ENCODE results near the gene GPHN. TPM values are rescaled to one million over a fixed set of nuclear protein-coding genes. Genes with fewer than 3 reads are reported as not detected.

GPHN gene
- polyA plus RNA-seq, 4 donors, result 10.0 to 26.2 (median 22.4) TPM

DNA sequence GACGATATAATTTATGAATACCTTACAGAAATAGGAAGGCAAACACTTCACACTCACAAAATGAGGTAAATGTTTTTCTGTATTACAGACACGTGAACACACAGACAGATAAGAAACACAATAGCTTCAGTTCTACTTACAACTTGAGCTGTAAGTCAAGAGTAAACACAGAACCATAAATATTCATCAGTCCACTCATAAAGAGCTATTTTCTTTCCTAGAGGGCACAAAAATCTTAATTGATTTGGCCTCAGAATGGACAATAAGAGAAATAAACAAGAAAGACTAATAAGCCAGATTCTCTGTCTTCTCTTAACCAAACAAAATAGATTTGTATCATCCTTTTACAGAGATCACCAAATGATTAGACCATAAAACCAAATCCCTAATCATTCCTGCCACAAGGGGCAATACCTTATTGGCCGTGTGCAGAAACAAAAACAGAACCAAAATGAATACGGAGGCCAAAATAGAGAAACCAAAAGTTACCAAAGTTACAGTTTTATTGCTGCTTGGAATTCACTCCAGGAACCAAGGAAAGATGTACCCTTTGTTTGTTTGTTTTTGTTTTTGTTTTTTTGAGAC, 643.2 kb downstream of the GPHN start:
- Histone ChIP-seq H3K27me3 (ENCODE audit: control insufficient read depth in 3 of 3, insufficient read depth in 3 of 3, low read length in 3 of 3) (no peaks in the 10 kb centered on the region), H3K9me3 (ENCODE audit: control insufficient read depth in 2 of 2, insufficient read depth in 1 of 2, low read depth in 1 of 2, low read length in 1 of 2) (no peaks in the 10 kb centered on the region), H3K27ac (ENCODE audit: low read depth in 1 of 3, low read length in 2 of 3) (no peak overlapping the region), H3K4me3 (ENCODE audit: low read depth in 1 of 3, low read length in 3 of 3) (no peak overlapping the region), H3K4me1 (ENCODE audit: control insufficient read depth in 3 of 3, insufficient read depth in 2 of 3, low read depth in 1 of 3, low read length in 2 of 3) (no peaks in the 10 kb centered on the region), H3K36me3 (ENCODE audit: control insufficient read depth in 3 of 3, insufficient read depth in 2 of 3, low read depth in 1 of 3, low read length in 3 of 3) (no peaks in the 10 kb centered on the region)
- DNase-seq (no peak), FAIRE-seq (no peak)
- WGBS, 3 donors, result 75 to 79% (median 75%) methylated on average over 4 of the region's 4 CpGs

DNA sequence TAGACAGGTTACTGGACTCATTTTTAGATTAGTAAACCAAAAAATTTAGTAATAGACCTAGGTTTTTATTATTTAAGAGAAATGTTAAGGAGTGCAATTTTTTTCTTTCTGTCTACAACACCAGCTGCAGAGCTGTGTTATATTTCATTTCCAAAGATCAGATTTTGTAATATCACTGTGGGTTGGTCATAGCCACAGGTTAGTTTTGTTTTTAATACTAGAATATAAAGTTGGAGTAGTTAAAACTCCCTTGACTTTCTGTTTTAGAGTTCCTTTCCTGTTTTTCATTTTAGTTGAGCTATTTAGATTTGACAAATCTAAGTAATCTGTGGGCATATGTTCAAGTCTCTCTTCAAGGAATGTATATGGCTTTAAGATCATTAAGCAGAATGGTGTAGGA, 650.6 kb downstream of the GPHN start:
- DNase-seq (no peak), FAIRE-seq (peak; percentile 51)
- Histone ChIP-seq H3K27me3 (ENCODE audit: control insufficient read depth in 3 of 3, insufficient read depth in 3 of 3, low read length in 3 of 3) (no peaks in the 10 kb centered on the region), H3K27ac (ENCODE audit: low read depth in 1 of 3, low read length in 2 of 3) (no peak overlapping the region), H3K9me3 (ENCODE audit: control insufficient read depth in 2 of 2, insufficient read depth in 1 of 2, low read depth in 1 of 2, low read length in 1 of 2) (no peaks in the 10 kb centered on the region), H3K4me1 (ENCODE audit: control insufficient read depth in 3 of 3, insufficient read depth in 2 of 3, low read depth in 1 of 3, low read length in 2 of 3) (no peaks in the 10 kb centered on the region), H3K36me3 (ENCODE audit: control insufficient read depth in 3 of 3, insufficient read depth in 2 of 3, low read depth in 1 of 3, low read length in 3 of 3) (no peaks in the 10 kb centered on the region), H3K4me3 (ENCODE audit: low read depth in 1 of 3, low read length in 3 of 3) (no peak overlapping the region)

DNA sequence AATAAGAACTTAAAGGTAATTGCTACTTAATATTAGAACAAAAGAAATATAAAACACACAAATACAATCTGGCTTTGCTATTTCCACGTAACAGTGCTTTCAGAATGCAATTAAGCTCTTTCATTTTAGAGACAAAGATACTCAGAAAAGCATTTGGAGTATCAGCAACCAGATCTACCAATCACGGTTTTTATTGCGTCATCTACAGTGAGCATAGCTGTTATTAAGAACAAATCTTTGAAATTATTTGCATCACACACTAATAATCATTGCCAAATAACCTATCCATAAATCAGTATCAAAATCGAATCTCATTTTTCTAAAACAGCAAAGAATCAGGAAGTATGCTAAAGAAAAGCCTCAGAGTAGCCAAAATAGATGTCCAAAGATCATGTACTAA, 654.4 kb downstream of the GPHN start:
- Histone ChIP-seq H3K4me3 (ENCODE audit: low read depth in 1 of 3, low read length in 3 of 3) (no peak overlapping the region), H3K9me3 (ENCODE audit: control insufficient read depth in 2 of 2, insufficient read depth in 1 of 2, low read depth in 1 of 2, low read length in 1 of 2) (no peaks in the 10 kb centered on the region), H3K4me1 (ENCODE audit: control insufficient read depth in 3 of 3, insufficient read depth in 2 of 3, low read depth in 1 of 3, low read length in 2 of 3) (no peaks in the 10 kb centered on the region), H3K27ac (ENCODE audit: low read depth in 1 of 3, low read length in 2 of 3) (no peak overlapping the region), H3K36me3 (ENCODE audit: control insufficient read depth in 3 of 3, insufficient read depth in 2 of 3, low read depth in 1 of 3, low read length in 3 of 3) (peaks cover 0 to 2% (median 0%) of the 10 kb centered on the region in 3 donors), H3K27me3 (ENCODE audit: control insufficient read depth in 3 of 3, insufficient read depth in 3 of 3, low read length in 3 of 3) (no peaks in the 10 kb centered on the region)
- WGBS, 3 donors, result 68 to 83% (median 70%) methylated on average over 4 of the region's 4 CpGs
- FAIRE-seq (no peak), DNase-seq (no peak)

DNA sequence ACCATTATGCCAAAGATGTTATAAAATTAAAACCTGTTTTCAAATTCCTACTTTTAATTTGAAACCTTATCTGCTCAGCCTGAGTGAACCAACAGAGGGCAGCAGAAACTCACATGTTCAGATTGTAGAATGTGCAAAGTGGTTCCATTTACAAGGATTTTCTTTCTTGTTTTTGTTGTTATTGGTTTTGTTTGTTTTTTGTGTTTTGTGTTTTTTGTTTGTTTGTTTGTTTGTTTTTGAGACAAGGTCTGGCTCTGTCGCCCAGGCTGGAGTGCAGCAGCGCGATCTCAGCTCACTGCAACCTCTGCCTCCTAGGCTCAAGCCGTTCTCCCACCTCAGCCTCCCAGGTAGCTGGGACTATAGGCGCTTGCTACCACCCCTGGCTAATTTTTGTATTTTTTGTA, 658.5 kb downstream of the GPHN start:
- no peak overlapping the region for H3K27ac ChIP-seq (ENCODE audit: low read depth in 1 of 3, low read length in 2 of 3)
- H3K27me3 ChIP-seq (ENCODE audit: control insufficient read depth in 3 of 3, insufficient read depth in 3 of 3, low read length in 3 of 3), result no peaks in the 10 kb centered on the region
- 84 to 94% (median 93%) methylated on average over 5 of the region's 5 CpGs for WGBS, 3 donors
- peak; percentile 42 to 59 for DNase-seq
- no peak for FAIRE-seq
- H3K4me3 ChIP-seq (ENCODE audit: low read depth in 1 of 3, low read length in 3 of 3), result no peak overlapping the region
- no peaks in the 10 kb centered on the region for H3K4me1 ChIP-seq (ENCODE audit: control insufficient read depth in 3 of 3, insufficient read depth in 2 of 3, low read depth in 1 of 3, low read length in 2 of 3)
- H3K36me3 ChIP-seq (ENCODE audit: control insufficient read depth in 3 of 3, insufficient read depth in 2 of 3, low read depth in 1 of 3, low read length in 3 of 3), result peaks cover 0 to 4% (median under 1%) of the 10 kb centered on the region in 3 donors
- no peaks in the 10 kb centered on the region for H3K9me3 ChIP-seq (ENCODE audit: control insufficient read depth in 2 of 2, insufficient read depth in 1 of 2, low read depth in 1 of 2, low read length in 1 of 2)

DNA sequence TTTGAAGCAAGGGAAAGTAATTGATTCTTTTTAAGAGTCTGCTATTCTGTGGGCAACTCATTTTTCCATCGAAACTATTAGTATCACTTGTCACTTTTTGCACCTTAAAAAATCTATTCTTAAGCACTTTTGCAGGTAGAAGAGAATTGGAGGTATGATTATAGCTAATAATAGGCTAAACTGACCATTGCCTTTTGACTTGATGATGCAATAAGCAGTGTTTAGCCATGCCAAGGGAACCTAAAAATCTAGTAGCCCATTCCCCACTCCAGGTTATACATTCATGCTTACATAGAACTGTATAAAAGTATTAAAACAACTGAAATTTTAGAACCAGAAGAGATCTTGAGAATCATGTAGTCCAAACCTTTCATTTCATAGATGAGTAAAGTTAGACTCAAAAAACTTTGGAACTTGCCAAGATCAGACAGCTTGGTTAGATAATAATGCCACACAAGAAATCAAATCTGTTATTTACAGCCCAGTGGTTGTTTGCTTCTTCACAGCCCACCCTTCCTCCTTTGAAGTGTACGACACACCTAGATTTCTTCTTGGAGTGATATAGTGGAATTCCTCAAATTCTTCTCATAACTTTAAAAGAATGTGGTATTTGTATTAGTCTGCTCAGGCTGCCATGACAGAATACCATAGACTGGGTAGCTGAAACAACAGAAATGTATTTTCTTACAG, 659.6 kb downstream of the GPHN start:
- FAIRE-seq (no peak), DNase-seq (no peak)
- no peaks in the 10 kb centered on the region for H3K27me3 ChIP-seq (ENCODE audit: control insufficient read depth in 3 of 3, insufficient read depth in 3 of 3, low read length in 3 of 3)
- 92 to 97% (median 93%) methylated on average over 2 of the region's 2 CpGs for WGBS, 3 donors
- no peak overlapping the region for H3K27ac ChIP-seq (ENCODE audit: low read depth in 1 of 3, low read length in 2 of 3)
- no peaks in the 10 kb centered on the region for H3K4me1 ChIP-seq (ENCODE audit: control insufficient read depth in 3 of 3, insufficient read depth in 2 of 3, low read depth in 1 of 3, low read length in 2 of 3)
- H3K36me3 ChIP-seq (ENCODE audit: control insufficient read depth in 3 of 3, insufficient read depth in 2 of 3, low read depth in 1 of 3, low read length in 3 of 3), result peaks cover 0 to 15% (median 3%) of the 10 kb centered on the region in 3 donors
- H3K4me3 ChIP-seq (ENCODE audit: low read depth in 1 of 3, low read length in 3 of 3), result no peak overlapping the region
- peaks cover 0 to 8% of the 10 kb centered on the region in 2 donors for H3K9me3 ChIP-seq (ENCODE audit: control insufficient read depth in 2 of 2, insufficient read depth in 1 of 2, low read depth in 1 of 2, low read length in 1 of 2)

DNA sequence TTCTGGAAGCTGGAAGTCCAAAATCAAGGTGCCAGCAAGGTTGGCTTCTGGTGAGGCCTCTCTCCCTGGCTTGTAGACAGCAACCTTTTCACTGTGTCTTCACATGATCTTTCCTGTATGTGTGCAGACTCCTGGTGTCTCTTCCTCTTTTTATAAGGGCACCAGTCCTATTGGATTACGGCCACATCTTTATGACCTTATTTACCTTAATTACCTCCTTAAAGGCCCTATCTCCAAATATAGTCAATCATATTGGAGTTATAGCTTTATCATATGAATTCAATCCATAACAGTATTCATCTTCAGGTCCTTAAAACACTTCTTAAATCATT, 660.1 kb downstream of the GPHN start:
- H3K36me3 ChIP-seq (ENCODE audit: control insufficient read depth in 3 of 3, insufficient read depth in 2 of 3, low read depth in 1 of 3, low read length in 3 of 3), result peaks cover 0 to 20% (median 3%) of the 10 kb centered on the region in 3 donors
- H3K9me3 ChIP-seq (ENCODE audit: control insufficient read depth in 2 of 2, insufficient read depth in 1 of 2, low read depth in 1 of 2, low read length in 1 of 2), result peaks cover 0 to 13% of the 10 kb centered on the region in 2 donors
- H3K4me3 ChIP-seq (ENCODE audit: low read depth in 1 of 3, low read length in 3 of 3), result no peak overlapping the region
- H3K27me3 ChIP-seq (ENCODE audit: control insufficient read depth in 3 of 3, insufficient read depth in 3 of 3, low read length in 3 of 3), result no peaks in the 10 kb centered on the region
- DNase-seq (peak in 1 of 2 donors; percentile 9), FAIRE-seq (no peak)
- no peak overlapping the region for H3K27ac ChIP-seq (ENCODE audit: low read depth in 1 of 3, low read length in 2 of 3)
- no peaks in the 10 kb centered on the region for H3K4me1 ChIP-seq (ENCODE audit: control insufficient read depth in 3 of 3, insufficient read depth in 2 of 3, low read depth in 1 of 3, low read length in 2 of 3)
- WGBS, 3 donors, result 33 to 68% (median 42%) methylated on average over 1 of the region's 1 CpG

DNA sequence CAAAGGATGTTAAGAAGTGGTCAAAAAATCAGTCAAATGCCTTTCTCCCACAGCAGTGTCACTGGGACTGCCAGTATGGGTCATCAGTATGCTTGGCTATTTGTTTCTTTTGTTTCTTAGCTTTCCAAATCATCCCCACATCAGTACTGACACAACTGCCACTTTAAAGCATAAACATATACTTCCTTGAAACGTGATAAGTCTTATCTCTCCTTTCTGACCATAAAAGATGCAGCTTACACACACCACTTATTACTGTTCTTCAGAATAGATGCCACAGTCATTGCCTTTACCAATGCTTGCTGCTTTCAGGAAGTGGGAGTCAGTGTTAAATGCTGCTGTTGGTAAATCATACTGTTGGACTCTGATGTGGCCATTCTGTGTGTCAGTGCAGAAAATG, 662.7 kb downstream of the GPHN start:
- no peak overlapping the region for H3K4me3 ChIP-seq (ENCODE audit: low read depth in 1 of 3, low read length in 3 of 3)
- no peaks in the 10 kb centered on the region for H3K4me1 ChIP-seq (ENCODE audit: control insufficient read depth in 3 of 3, insufficient read depth in 2 of 3, low read depth in 1 of 3, low read length in 2 of 3)
- WGBS, 3 donors, result 3 to 17% (median 7%) methylated on average over 1 of the region's 1 CpG
- H3K36me3 ChIP-seq (ENCODE audit: control insufficient read depth in 3 of 3, insufficient read depth in 2 of 3, low read depth in 1 of 3, low read length in 3 of 3), result peaks cover 0 to 20% (median 3%) of the 10 kb centered on the region in 3 donors
- H3K27me3 ChIP-seq (ENCODE audit: control insufficient read depth in 3 of 3, insufficient read depth in 3 of 3, low read length in 3 of 3), result no peaks in the 10 kb centered on the region
- H3K27ac ChIP-seq (ENCODE audit: low read depth in 1 of 3, low read length in 2 of 3), result no peak overlapping the region
- DNase-seq, result peak in 1 of 2 donors; percentile 16
- H3K9me3 ChIP-seq (ENCODE audit: control insufficient read depth in 2 of 2, insufficient read depth in 1 of 2, low read depth in 1 of 2, low read length in 1 of 2), result peaks cover 0 to 18% of the 10 kb centered on the region in 2 donors
- no peak for FAIRE-seq

DNA sequence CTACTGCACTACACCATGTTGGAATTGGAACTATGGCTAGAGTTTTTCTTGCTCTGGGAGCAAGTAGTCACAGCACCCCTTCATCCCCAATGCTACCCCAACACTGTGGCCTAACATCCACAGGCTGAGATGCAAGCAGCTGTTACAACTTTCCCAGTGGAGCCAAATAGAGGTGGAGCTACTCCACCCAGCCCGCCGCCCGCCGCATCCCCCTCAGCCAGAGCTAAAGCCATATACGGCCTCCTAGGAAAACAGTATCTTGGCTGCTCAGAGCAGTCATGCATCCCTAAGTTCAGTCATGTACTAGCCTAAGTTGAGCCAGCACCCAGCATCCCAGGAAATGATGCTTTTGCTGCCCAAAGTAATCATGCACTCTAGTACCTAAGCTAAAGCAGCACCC, 664.1 kb downstream of the GPHN start:
- DNase-seq (no peak), FAIRE-seq (no peak)
- no peak overlapping the region for H3K4me3 ChIP-seq (ENCODE audit: low read depth in 1 of 3, low read length in 3 of 3)
- peaks cover 0 to 18% (median 3%) of the 10 kb centered on the region in 3 donors for H3K36me3 ChIP-seq (ENCODE audit: control insufficient read depth in 3 of 3, insufficient read depth in 2 of 3, low read depth in 1 of 3, low read length in 3 of 3)
- peaks cover 0 to 18% of the 10 kb centered on the region in 2 donors for H3K9me3 ChIP-seq (ENCODE audit: control insufficient read depth in 2 of 2, insufficient read depth in 1 of 2, low read depth in 1 of 2, low read length in 1 of 2)
- no peak overlapping the region for H3K27ac ChIP-seq (ENCODE audit: low read depth in 1 of 3, low read length in 2 of 3)
- H3K27me3 ChIP-seq (ENCODE audit: control insufficient read depth in 3 of 3, insufficient read depth in 3 of 3, low read length in 3 of 3), result no peaks in the 10 kb centered on the region
- 96 to 100% (median 97%) methylated on average over 5 of the region's 5 CpGs for WGBS, 3 donors
- no peaks in the 10 kb centered on the region for H3K4me1 ChIP-seq (ENCODE audit: control insufficient read depth in 3 of 3, insufficient read depth in 2 of 3, low read depth in 1 of 3, low read length in 2 of 3)

DNA sequence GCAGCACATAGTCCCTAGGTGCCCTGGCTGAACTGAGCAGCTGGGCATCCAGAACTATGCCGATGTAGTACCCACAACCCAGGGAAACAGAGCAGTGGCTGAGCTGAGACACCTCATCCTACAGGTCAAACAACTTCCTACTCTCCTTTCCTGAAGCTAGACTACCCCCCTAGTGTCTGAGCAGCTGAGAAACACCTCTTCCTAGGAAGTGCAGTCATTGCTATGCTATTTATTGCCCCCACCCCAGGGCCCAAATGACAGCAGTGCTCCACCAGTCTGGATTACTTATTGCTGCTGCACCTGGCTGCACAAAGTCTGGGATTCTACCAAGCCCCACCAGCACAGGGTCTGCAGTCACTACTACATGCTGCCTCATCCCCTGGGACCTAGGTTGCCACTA, 664.6 kb downstream of the GPHN start:
- H3K27ac ChIP-seq (ENCODE audit: low read depth in 1 of 3, low read length in 2 of 3), result no peak overlapping the region
- DNase-seq, result no peak
- H3K9me3 ChIP-seq (ENCODE audit: control insufficient read depth in 2 of 2, insufficient read depth in 1 of 2, low read depth in 1 of 2, low read length in 1 of 2), result peaks cover 0 to 18% of the 10 kb centered on the region in 2 donors
- no peaks in the 10 kb centered on the region for H3K4me1 ChIP-seq (ENCODE audit: control insufficient read depth in 3 of 3, insufficient read depth in 2 of 3, low read depth in 1 of 3, low read length in 2 of 3)
- peaks cover 0 to 18% (median 3%) of the 10 kb centered on the region in 3 donors for H3K36me3 ChIP-seq (ENCODE audit: control insufficient read depth in 3 of 3, insufficient read depth in 2 of 3, low read depth in 1 of 3, low read length in 3 of 3)
- no peaks in the 10 kb centered on the region for H3K27me3 ChIP-seq (ENCODE audit: control insufficient read depth in 3 of 3, insufficient read depth in 3 of 3, low read length in 3 of 3)
- 96 to 100% (median 100%) methylated on average over 1 of the region's 1 CpG for WGBS, 3 donors
- no peak for FAIRE-seq
- no peak overlapping the region for H3K4me3 ChIP-seq (ENCODE audit: low read depth in 1 of 3, low read length in 3 of 3)
